GM12878 (cell line): ENCODE data around the gene NUDT16L1. TPM values are rescaled to one million over a fixed set of nuclear protein-coding genes. Genes with fewer than 3 reads are reported as not detected.

Experiments used
- ATAC-seq: fragments of 200-7000 bp; cut with Tn5 transposase; 3 replicates; pipeline ENCODE4 v1.9.1; 2020; ENCODE audit warnings: mild to moderate bottlenecking, moderate library complexity
- BruUV-seq: library from RNA; stranded (reverse); fragments of 400-500 nt; replicated peaks from 2 replicates; lab custom pipeline; 2021; lab: Mats Ljungman, UMichigan
- CTCF ChIA-PET: fragments of 300-600 bp; sonication (Branson Sonifier 250); formaldehyde crosslinking; extraction: SDS; loops from one replicate; lab custom pipeline; 2021; ENCODE audit warnings: inconsistent platforms; lab: Yijun Ruan, JAX
- POLR2A ChIA-PET: fragments of 350-600 bp; formaldehyde crosslinking; extraction: SDS; loops from one replicate; lab custom pipeline; 2021; ENCODE audit warnings: inconsistent platforms; lab: Charles Lee
- RAD21 ChIA-PET: fragments of 300-600 bp; sonication (Branson Sonifier 250); formaldehyde crosslinking; loops from one replicate; lab custom pipeline; 2023; ENCODE audit warnings: antibody characterized with exemption; ENCODE audit not compliant: unreplicated experiment; lab: Charles Lee
- SMC1A ChIA-PET: fragments of 300-600 bp; sonication (Branson Sonifier 250); formaldehyde crosslinking; loops from one replicate; lab custom pipeline; 2023; ENCODE audit not compliant: unreplicated experiment, uncharacterized antibody; lab: Charles Lee
- DNase-seq: peaks from one replicate; pipeline ENCODE4 v3.0.0-alpha.2; 2011; ENCODE audit warnings: low read depth, low spot score
- FAIRE-seq: peaks from 3 replicates; lab custom pipeline; 2011; peaks lifted over from hg19 to GRCh38; lab: Jason Lieb, UNC
- H2AFZ ChIP-seq: 2 replicates; pipeline ENCODE4 v1.6.0; 2011; ENCODE audit warnings: low read depth, low read length, control low read depth; ENCODE audit not compliant: control insufficient read depth
- H3K27ac ChIP-seq: 2 replicates; pipeline ENCODE4 v1.5.1; 2011; ENCODE audit warnings: control low read depth; ENCODE audit not compliant: control insufficient read depth, insufficient read depth
- H3K27me3 ChIP-seq, 2 experiments: replicated peaks in 1 of 2; 2 replicates each; pipeline versions ENCODE4 v1.6.0 to v1.6.1; 2011; ENCODE audit warnings: low read length in 1 of 2; ENCODE audit not compliant: control insufficient read depth in 2 of 2, insufficient read depth in 2 of 2
- H3K36me3 ChIP-seq, 2 experiments: 2 replicates each; pipeline ENCODE4 v1.5.1; 2011; ENCODE audit warnings: low read length in 1 of 2; ENCODE audit not compliant: control insufficient read depth in 2 of 2, insufficient read depth in 2 of 2
- H3K4me1 ChIP-seq: 2 replicates; pipeline ENCODE4 v1.6.1; 2011; ENCODE audit warnings: mild to moderate bottlenecking, low read length, moderate library complexity, mixed read lengths; ENCODE audit not compliant: control insufficient read depth, insufficient read depth
- H3K4me2 ChIP-seq: 2 replicates; pipeline ENCODE4 v1.6.0; 2011; ENCODE audit warnings: control low read depth; ENCODE audit not compliant: control insufficient read depth, insufficient read depth
- H3K4me3 ChIP-seq: fragments of 200-600 bp; sonication (generic); 2 replicates; pipeline ENCODE4 v1.5.1; 2016
- H3K79me2 ChIP-seq: 2 replicates; pipeline ENCODE4 v1.6.0; 2011; ENCODE audit warnings: low read length; ENCODE audit not compliant: control insufficient read depth, insufficient read depth
- H3K9ac ChIP-seq: 2 replicates; pipeline ENCODE4 v1.8.0; 2011; ENCODE audit warnings: low read length, control low read depth, mixed read lengths; ENCODE audit not compliant: control insufficient read depth, insufficient read depth
- H3K9me3 ChIP-seq: replicated peaks from 3 replicates; pipeline ENCODE4 v1.5.1; 2011; ENCODE audit warnings: mild to moderate bottlenecking, low read length; ENCODE audit not compliant: control insufficient read depth, insufficient read depth
- H4K20me1 ChIP-seq: 2 replicates; pipeline ENCODE4 v1.6.0; 2011; ENCODE audit not compliant: control insufficient read depth, insufficient read depth
- BHLHE40 ChIP-seq, 2 experiments: fragments of 450-650 bp in 1 of 2; IDR thresholded peaks; 2 replicates each; pipeline ENCODE4 v1.6.1; 2011 to 2017; ENCODE audit warnings: low read depth in 2 of 2, borderline replicate concordance in 1 of 2, improper control_type of control experiment in 1 of 2, low read length in 1 of 2, mild to moderate bottlenecking in 1 of 2
- CEBPB ChIP-seq, 2 experiments: fragments of 150-350 bp in 1 of 2; IDR thresholded peaks; 2 replicates each; pipeline ENCODE4 v1.6.1; 2012 to 2014; ENCODE audit warnings: low read depth in 2 of 2, low read length in 2 of 2, borderline replicate concordance in 1 of 2, inconsistent platforms in 1 of 2
- EP300 ChIP-seq, 2 experiments: fragments of 150-350 bp in 1 of 2; IDR thresholded peaks; 2 replicates each; pipeline ENCODE4 v1.6.1; 2011 to 2012; ENCODE audit warnings: low read depth in 2 of 2, low read length in 2 of 2, borderline replicate concordance in 1 of 2, improper control_type of control experiment in 1 of 2, inconsistent platforms in 1 of 2; ENCODE audit not compliant: control insufficient read depth in 1 of 2
- ESRRA ChIP-seq: IDR thresholded peaks from 2 replicates; pipeline ENCODE4 v1.6.1; 2012; ENCODE audit warnings: mild to moderate bottlenecking, low read length, improper control_type of control experiment
- POLR2A ChIP-seq: IDR thresholded peaks from 2 replicates; pipeline ENCODE4 v1.6.1; 2011; ENCODE audit warnings: low read depth, mild to moderate bottlenecking, low read length
- SUZ12 ChIP-seq: fragments of 200-600 bp; sonication (generic); IDR thresholded peaks from one replicate; pipeline ENCODE4 v1.6.1; 2018; ENCODE audit warnings: antibody characterized with exemption, mild to moderate bottlenecking; ENCODE audit not compliant: unreplicated experiment
- WGBS: methylation state at CpG from one replicate; pipeline ENCODE4 v1.1.6; 2016; ENCODE audit warnings: low lambda C conversion rate; ENCODE audit not compliant: insufficient replicate concordance, insufficient coverage; ENCODE audit errors: missing lambda C conversion rate; 5-methylcytosine and 5-hydroxymethylcytosine counted together
- in situ Hi-C: fragments of 300-500 bp; cut with MboI; formaldehyde crosslinking; loops from 9 replicates; pipeline ENCODE4 v1.14.3; 2018; ENCODE audit warnings: mixed read lengths
- intact Hi-C: fragments of 100-400 bp; cut with micrococcal nuclease; formaldehyde crosslinking; loops from one replicate; pipeline ENCODE4 v1.14.2; 2022; ENCODE audit not compliant: unreplicated experiment
- polyA plus RNA-seq, 11 experiments: library from polyadenylated mRNA; depleted of rRNA in 4 of 11; unstranded in 6 of 11; stranded (reverse) in 5 of 11; fragments of >200 nt; fragmentation: Nextera tagmentation in 4 of 11; fragmentation: Illumina TruSeq in 1 of 11; extraction: Ambion mirVana in 4 of 11; extraction: Trizol in 1 of 11; gene quantifications; 1 replicate in 1 of 11; 2 replicates in 10 of 11; pipeline versions ENCODE4 v1.2.1 to v1.2.3, GENCODE V29; 2011 to 2016; ENCODE audit warnings: inconsistent platforms in 2 of 11, missing spikeins in 2 of 11, low read depth in 1 of 11
- total RNA-seq, 4 experiments: library from RNA; depleted of rRNA in 3 of 4; stranded (reverse); fragments of >200 nt in 3 of 4; fragmentation: Illumina TruSeq in 1 of 4; extraction: Trizol in 1 of 4; gene quantifications; 2 replicates each; pipeline versions ENCODE4 v1.2.1 to v1.2.3, GENCODE V29; 2013 to 2021

The NUDT16L1 gene
- total and polyA plus RNA-seq, 10 of the 15 experiments (the other 5 are each of a cell fraction or from before 2014, with no cell fraction given), result 1.4 to 77.7 (median 28.9) TPM

DNA sequence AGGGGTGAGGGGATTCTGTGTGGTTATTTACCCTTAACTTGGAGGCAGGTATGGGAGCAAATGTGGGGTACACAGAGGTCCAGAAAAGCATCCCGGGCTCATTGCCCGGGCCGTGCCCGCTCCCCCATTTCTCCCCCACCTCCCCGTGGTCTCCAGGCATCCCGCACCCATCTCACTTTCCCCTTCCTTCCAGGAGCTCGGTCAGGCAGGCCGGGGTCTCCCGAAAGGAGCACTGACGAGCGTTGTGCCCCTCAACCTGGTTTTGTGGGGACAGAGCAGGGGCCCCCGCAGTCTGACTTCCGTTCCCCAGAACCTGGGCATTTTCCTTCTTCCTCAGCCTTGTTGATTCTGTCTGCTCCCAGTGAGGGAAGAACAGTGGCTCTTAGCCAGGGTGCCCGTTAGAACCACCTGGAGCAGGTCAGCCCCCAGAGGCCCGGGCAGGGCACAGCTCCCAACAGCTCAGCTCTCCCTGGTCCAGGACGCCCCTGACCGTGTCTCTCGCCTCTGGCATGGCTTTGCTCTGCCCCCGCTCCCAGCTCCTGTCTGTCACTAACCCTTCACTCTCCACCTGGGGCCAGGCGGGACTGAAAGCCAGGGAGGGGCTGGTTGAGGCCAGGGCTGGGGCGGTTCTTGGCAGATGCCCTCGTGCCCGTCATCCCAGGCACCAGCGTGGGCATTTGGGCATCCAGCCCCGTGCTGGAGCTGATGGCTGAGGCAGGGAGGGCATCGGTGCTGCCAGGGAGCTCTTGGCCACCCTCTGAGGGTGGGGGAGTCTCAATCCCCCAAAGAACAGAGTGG, 12.5 kb upstream of the NUDT16L1 start:
- Histone ChIP-seq H2AFZ (no peak overlapping the region), H3K27me3 (no peaks in the 10 kb centered on the region), H3K27ac (no peak overlapping the region), H3K36me3 (peaks cover 0 to 29% of the 10 kb centered on the region in 2 experiments), H3K4me1 (no peaks in the 10 kb centered on the region), H3K9me3 (no peaks in the 10 kb centered on the region), H3K9ac (no peak overlapping the region), H3K79me2 (no peaks in the 10 kb centered on the region), H3K4me3 (no peak overlapping the region), H3K4me2 (no peak overlapping the region), H4K20me1 (no peaks in the 10 kb centered on the region; the same call in 1 of the 2 replicates)
- intact Hi-C loops, result no loop called here
- BruUV-seq, result no TSS peak
- WGBS, result 93% methylated on average over 22 of the region's 26 CpGs
- ChIA-PET CTCF (no interaction called here), RAD21 (no interaction called here), SMC1A (no interaction called here), POLR2A (no interaction called here)
- DNase-seq (no peak), ATAC-seq (no peak), FAIRE-seq (no peak)
- in situ Hi-C loops, result no loop called here
- TF ChIP-seq POLR2A, result peak; percentile 9; the same call in 1 of the 2 replicates
- no peak for TF ChIP-seq EP300 (IDR thresholded peaks at IDR 0.05; ENCODE audit: borderline replicate concordance in 1 of 2, control insufficient read depth in 1 of 2, low read depth in 2 of 2, low read length in 2 of 2)

DNA sequence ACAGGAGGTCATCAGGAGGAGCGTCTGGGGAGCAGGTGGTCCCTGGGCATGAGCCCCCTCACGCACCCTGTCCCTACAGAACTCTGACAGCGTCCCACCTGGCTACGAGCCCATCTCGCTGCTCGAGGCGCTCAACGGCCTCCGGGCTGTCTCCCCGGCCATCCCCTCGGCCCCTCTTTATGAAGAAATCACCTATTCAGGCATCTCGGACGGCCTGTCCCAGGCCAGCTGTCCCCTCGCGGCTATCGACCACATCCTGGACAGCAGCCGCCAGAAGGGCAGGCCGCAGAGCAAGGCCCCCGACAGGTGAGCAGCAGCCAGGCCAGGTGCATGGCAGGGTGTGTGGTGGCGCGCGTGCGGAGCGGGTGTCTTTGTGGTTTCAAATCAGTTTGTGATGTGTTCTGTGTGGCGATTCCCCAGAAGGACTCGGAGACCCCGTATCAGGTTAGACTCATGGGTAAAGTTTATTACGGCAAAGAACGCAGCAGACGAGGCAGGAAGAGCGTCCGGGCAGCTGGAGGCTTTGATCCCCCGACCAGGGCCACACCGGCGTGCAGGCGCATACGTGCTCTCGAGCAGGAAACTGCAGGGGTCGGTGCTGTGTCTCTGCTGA, 11.8 kb upstream of the NUDT16L1 start:
- POLR2A ChIA-PET, result no interaction called here
- Histone ChIP-seq H3K27me3 (no peaks in the 10 kb centered on the region), H2AFZ (no peak overlapping the region), H4K20me1 (no peaks in the 10 kb centered on the region; the same call in 1 of the 2 replicates), H3K27ac (no peak overlapping the region), H3K36me3 (peaks cover 0 to 31% of the 10 kb centered on the region in 2 experiments), H3K9me3 (no peaks in the 10 kb centered on the region), H3K4me2 (no peak overlapping the region), H3K79me2 (no peaks in the 10 kb centered on the region), H3K9ac (no peak overlapping the region), H3K4me1 (no peaks in the 10 kb centered on the region), H3K4me3 (no peak overlapping the region)
- DNase-seq (no peak), ATAC-seq (no peak), FAIRE-seq (no peak)
- in situ Hi-C loops (no loop called here), intact Hi-C loops (no loop called here)
- WGBS, result 97% methylated on average over 39 of the region's 39 CpGs
- TF ChIP-seq CEBPB (IDR thresholded peaks at IDR 0.05; ENCODE audit: borderline replicate concordance in 1 of 2, low read depth in 2 of 2, low read length in 2 of 2), result no peak
- TF ChIP-seq SUZ12, result no peak
- no peak for TF ChIP-seq ESRRA
- no peak for TF ChIP-seq BHLHE40 (IDR thresholded peaks at IDR 0.05; ENCODE audit: borderline replicate concordance in 1 of 2, low read depth in 2 of 2, low read length in 1 of 2)
- no TSS peak for BruUV-seq
- RAD21 ChIA-PET, result no interaction called here
- CTCF ChIA-PET, result no interaction called here
- SMC1A ChIA-PET, result no interaction called here
